ENCODE results near the gene S100A12.

DNA sequence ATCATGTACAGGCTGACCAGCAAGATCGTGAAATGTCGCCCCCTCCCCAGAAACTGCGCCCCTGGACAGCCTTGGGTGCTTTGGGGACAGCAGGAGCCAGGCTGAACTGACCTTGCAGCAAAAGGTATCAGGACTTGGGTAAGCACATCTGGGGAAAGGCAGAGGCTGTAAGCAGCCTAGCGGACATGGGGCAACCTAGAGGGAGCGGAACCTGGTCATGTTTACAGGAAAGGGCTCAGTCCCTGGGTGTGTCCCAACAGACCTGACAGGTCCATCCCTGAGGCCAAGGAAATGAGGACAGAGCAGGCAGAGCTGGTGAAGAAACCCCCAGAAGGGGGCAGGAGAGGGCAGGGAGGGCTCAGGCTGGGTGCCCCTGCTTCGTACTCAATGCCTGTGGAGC, 18.5 kb upstream of the S100A12 start:
- no peak for TF ChIP-seq EP300 (IDR thresholded peaks at IDR 0.05)
- TF ChIP-seq, protein P1, sequence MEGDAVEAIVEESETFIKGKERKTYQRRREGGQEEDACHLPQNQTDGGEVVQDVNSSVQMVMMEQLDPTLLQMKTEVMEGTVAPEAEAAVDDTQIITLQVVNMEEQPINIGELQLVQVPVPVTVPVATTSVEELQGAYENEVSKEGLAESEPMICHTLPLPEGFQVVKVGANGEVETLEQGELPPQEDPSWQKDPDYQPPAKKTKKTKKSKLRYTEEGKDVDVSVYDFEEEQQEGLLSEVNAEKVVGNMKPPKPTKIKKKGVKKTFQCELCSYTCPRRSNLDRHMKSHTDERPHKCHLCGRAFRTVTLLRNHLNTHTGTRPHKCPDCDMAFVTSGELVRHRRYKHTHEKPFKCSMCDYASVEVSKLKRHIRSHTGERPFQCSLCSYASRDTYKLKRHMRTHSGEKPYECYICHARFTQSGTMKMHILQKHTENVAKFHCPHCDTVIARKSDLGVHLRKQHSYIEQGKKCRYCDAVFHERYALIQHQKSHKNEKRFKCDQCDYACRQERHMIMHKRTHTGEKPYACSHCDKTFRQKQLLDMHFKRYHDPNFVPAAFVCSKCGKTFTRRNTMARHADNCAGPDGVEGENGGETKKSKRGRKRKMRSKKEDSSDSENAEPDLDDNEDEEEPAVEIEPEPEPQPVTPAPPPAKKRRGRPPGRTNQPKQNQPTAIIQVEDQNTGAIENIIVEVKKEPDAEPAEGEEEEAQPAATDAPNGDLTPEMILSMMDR (IDR thresholded peaks at IDR 0.05), result no peak
